HUDEP-2 (cell line): Measurements from ENCODE around the gene CR1L.
A peak's percentile ranks its signal among the peaks of the same experiment; 100 is the strongest.
"Not testable (repeated sequence)": the region's sequence is repeated elsewhere in the genome, so short reads cannot be mapped to it uniquely, and the experiment has no call there.

Experiments used
- DNase-seq, 76 experiments: peaks; one replicate each; lab custom pipeline; 2025; ENCODE audit not compliant: unreplicated experiment in 76 of 76; lab: John Stamatoyannopoulos, UW

Gene CR1L

GRCh38 chr1:207742850-207743555, 98.1 kb downstream of the CR1L start:
- DNase-seq, result no peak

- DNase-seq, result peak in 32 of 76 experiments; percentile 10 to 62 (median 26)
These were observed 99.1 kb downstream of the CR1L start for GRCh38 chr1:207744000-207744534.

GRCh38 chr1:207745285-207745684, 100.4 kb downstream of the CR1L start:
- no peak for DNase-seq

GRCh38 chr1:207745839-207746767, 101.2 kb downstream of the CR1L start:
- DNase-seq, result peak in 13 of 76 experiments; percentile 5 to 50 (median 34)

GRCh38 chr1:207747627-207748492, 102.9 kb downstream of the CR1L start:
- DNase-seq, result no peak

- DNase-seq, result peak in 1 of 76 experiments; percentile 4
These were observed 104.0 kb downstream of the CR1L start for GRCh38 chr1:207748737-207749528.

GRCh38 chr1:207750631-207751305, 105.8 kb downstream of the CR1L start:
- no peak for DNase-seq

- DNase-seq, result not testable (repeated sequence)
These were observed 106.5 kb downstream of the CR1L start for GRCh38 chr1:207751463-207751789.

- DNase-seq, result peak in 75 of 76 experiments; percentile 48 to 96 (median 93)
These were observed 107.0 kb downstream of the CR1L start, which contains the start of gene CD46 for GRCh38 chr1:207751790-207752455. Gene CD46 (plus strand): TSS chr1:207752054. CDS start chr1:207752213, 159 bp downstream.

- DNase-seq, result peak in 18 of 76 experiments; percentile 13 to 60 (median 35)
These were observed 107.6 kb downstream of the CR1L start for GRCh38 chr1:207752456-207752998.

GRCh38 chr1:207753611-207754010, 108.7 kb downstream of the CR1L start:
- DNase-seq, result no peak

- no peak for DNase-seq
These were observed 109.1 kb downstream of the CR1L start for GRCh38 chr1:207754011-207754410.

GRCh38 chr1:207754974-207755700, 110.2 kb downstream of the CR1L start:
- DNase-seq, result peak in 2 of 76 experiments; percentile 15 to 16

- no peak for DNase-seq
These were observed 111.1 kb downstream of the CR1L start for GRCh38 chr1:207755846-207756693.

GRCh38 chr1:207762622-207763021, 117.7 kb downstream of the CR1L start:
- no peak for DNase-seq

- DNase-seq, result no peak
These were observed 118.2 kb downstream of the CR1L start for GRCh38 chr1:207763091-207763490.

GRCh38 chr1:207763972-207764371, 119.0 kb downstream of the CR1L start:
- DNase-seq, result no peak
